Subcutaneous abdominal adipose tissue (tissue), 5 donors: ENCODE data around the gene GOLGA8A.
A peak's percentile ranks its signal among the peaks of the same experiment; 100 is the strongest.
"Not testable (repeated sequence)": the region's sequence is repeated elsewhere in the genome, so short reads cannot be mapped to it uniquely, and the experiment has no call there.

Experiments
- H3K27ac ChIP-seq: one replicate; pipeline ENCODE4 v1.7.0; 2013; ENCODE audit warnings: low read depth, mild to moderate bottlenecking, inconsistent platforms, low read length, moderate library complexity
- H3K27me3 ChIP-seq, 5 donors: one replicate each; pipeline ENCODE4 v1.7.0; 2013; ENCODE audit warnings: low read length in 5 of 5, inconsistent platforms in 1 of 5; ENCODE audit not compliant: control insufficient read depth in 5 of 5, insufficient read depth in 4 of 5
- H3K36me3 ChIP-seq, 5 donors: one replicate each; pipeline ENCODE4 v1.7.0; 2013; ENCODE audit warnings: low read length in 5 of 5; ENCODE audit not compliant: control insufficient read depth in 5 of 5, insufficient read depth in 5 of 5
- H3K4me1 ChIP-seq, 5 donors: one replicate each; pipeline ENCODE4 v1.7.0; 2013; ENCODE audit warnings: low read length in 5 of 5, mild to moderate bottlenecking in 3 of 5, moderate library complexity in 1 of 5; ENCODE audit not compliant: control insufficient read depth in 5 of 5, insufficient read depth in 5 of 5
- H3K4me3 ChIP-seq, 5 donors: one replicate each; pipeline ENCODE4 v1.7.0; 2013; ENCODE audit warnings: low read length in 5 of 5, low read depth in 1 of 5
- H3K9ac ChIP-seq, 5 donors: one replicate each; pipeline ENCODE4 v1.7.0; 2013; ENCODE audit warnings: low read length in 5 of 5, mild to moderate bottlenecking in 4 of 5, moderate library complexity in 3 of 5
- H3K9me3 ChIP-seq, 5 donors: one replicate each; pipeline ENCODE4 v1.7.0; 2013; ENCODE audit warnings: low read length in 5 of 5; ENCODE audit not compliant: control insufficient read depth in 5 of 5
- donor health status: healthy.
- donor health status: healthy.
- donor health status: healthy.
- donor health status: healthy.
- donor health status: healthy.

Gene GOLGA8A

GRCh38 chr15:34439878-34440277 is 2.3 kb upstream of the GOLGA8A start:
- Histone ChIP-seq H3K9ac (no peak overlapping the region), H3K36me3 (no peaks in the 10 kb centered on the region), H3K4me3 (no peak overlapping the region), H3K9me3 (no peaks in the 10 kb centered on the region), H3K27ac (no peak overlapping the region), H3K4me1 (peaks cover 0 to 19% (median 13%) of the 10 kb centered on the region in 5 donors), H3K27me3 (no peaks in the 10 kb centered on the region)

GRCh38 chr15:34436956-34437442 is 609 bp downstream of the GOLGA8A start:
- H3K4me1 ChIP-seq = peaks cover 0 to 19% (median 13%) of the 10 kb centered on the region in 5 donors
- H3K27me3 ChIP-seq = no peaks in the 10 kb centered on the region
- no peaks in the 10 kb centered on the region for H3K9me3 ChIP-seq
- peak overlapping the region in 4 of 5 donors; percentile 64 to 69 (median 68) for H3K4me3 ChIP-seq
- peaks cover 0 to 7% (median 0%) of the 10 kb centered on the region in 5 donors for H3K36me3 ChIP-seq
- no peak overlapping the region for H3K27ac ChIP-seq
- H3K9ac ChIP-seq = peak overlapping the region in 3 of 5 donors; percentile 48 to 71 (median 53)

- H3K36me3 ChIP-seq = peaks cover 0 to 8% (median 0%) of the 10 kb centered on the region in 5 donors
- H3K27ac ChIP-seq = no peak overlapping the region
- peak overlapping the region in 4 of 5 donors; percentile 64 to 69 (median 68) for H3K4me3 ChIP-seq
- H3K27me3 ChIP-seq = no peaks in the 10 kb centered on the region
- H3K4me1 ChIP-seq = peaks cover 0 to 19% (median 13%) of the 10 kb centered on the region in 5 donors
- H3K9ac ChIP-seq = peak overlapping the region in 4 of 5 donors; percentile 48 to 71 (median 52)
- no peaks in the 10 kb centered on the region for H3K9me3 ChIP-seq
Observed at GRCh38 chr15:34436126-34436955, 1.3 kb downstream of the GOLGA8A start.

DNA sequence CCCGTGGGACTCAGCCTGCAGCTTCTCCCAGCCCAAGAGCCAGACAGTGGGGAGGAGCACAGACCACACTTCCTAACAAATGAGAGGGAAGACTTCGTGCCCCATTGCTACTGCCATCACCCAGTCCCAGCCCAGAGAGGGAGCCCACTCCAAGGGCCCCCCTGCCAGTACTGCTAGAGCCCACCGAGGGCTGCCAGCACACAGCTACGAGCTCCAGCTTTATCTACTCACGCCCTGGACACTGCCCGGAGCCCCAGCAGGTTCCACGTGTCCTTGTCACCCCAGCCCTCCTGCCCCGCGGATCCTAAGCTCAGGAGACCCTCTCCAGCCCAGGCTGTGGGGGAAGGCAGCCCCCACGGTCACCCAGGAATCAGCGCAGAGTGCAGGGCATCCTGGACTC is 1.9 kb downstream of the GOLGA8A start:
- Histone ChIP-seq H3K27me3 (no peaks in the 10 kb centered on the region), H3K9ac (no peak overlapping the region), H3K9me3 (no peaks in the 10 kb centered on the region), H3K4me3 (peak overlapping the region in 1 of 5 donors; percentile 11), H3K36me3 (peaks cover 0 to 8% (median 0%) of the 10 kb centered on the region in 5 donors), H3K4me1 (peaks cover 0 to 19% (median 13%) of the 10 kb centered on the region in 5 donors), H3K27ac (no peak overlapping the region)

DNA sequence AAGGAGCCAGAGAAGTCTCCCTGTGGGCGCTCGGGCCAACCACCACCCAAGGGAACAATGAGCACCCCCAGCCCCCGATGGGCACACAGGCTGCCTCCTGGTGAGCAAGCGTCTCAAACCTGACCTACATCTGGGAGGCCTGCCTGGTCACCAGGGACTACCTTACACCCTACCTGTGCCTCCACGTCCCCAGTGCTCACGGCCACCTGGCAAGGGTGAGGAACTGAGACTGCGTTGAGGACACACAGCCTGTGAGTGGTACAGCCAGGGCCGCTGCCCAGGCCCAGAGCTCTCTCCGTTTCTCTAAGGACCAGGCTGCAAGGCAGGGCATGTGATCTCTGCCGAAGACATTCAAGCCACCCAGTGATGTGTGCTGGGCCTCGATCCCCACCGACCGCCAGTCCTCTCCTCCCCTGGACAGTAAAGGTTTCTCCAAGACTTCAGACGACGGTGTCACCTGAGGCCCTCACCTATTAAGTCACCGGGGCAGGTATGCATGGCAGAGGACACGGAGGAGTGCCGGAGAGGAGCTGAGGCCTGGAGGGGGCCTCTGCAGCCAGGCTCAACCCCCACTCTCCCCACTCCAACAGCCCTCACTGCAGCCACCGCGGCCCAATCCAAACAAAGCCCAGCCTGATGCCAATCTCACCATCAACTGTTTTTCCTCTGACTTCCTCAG is 2.8 kb downstream of the GOLGA8A start:
- Histone ChIP-seq H3K36me3 (peaks cover 0 to 8% (median 0%) of the 10 kb centered on the region in 5 donors), H3K4me1 (peaks cover 0 to 19% (median 13%) of the 10 kb centered on the region in 5 donors), H3K9ac (no peak overlapping the region), H3K4me3 (no peak overlapping the region), H3K27ac (no peak overlapping the region), H3K9me3 (no peaks in the 10 kb centered on the region), H3K27me3 (no peaks in the 10 kb centered on the region)

DNA sequence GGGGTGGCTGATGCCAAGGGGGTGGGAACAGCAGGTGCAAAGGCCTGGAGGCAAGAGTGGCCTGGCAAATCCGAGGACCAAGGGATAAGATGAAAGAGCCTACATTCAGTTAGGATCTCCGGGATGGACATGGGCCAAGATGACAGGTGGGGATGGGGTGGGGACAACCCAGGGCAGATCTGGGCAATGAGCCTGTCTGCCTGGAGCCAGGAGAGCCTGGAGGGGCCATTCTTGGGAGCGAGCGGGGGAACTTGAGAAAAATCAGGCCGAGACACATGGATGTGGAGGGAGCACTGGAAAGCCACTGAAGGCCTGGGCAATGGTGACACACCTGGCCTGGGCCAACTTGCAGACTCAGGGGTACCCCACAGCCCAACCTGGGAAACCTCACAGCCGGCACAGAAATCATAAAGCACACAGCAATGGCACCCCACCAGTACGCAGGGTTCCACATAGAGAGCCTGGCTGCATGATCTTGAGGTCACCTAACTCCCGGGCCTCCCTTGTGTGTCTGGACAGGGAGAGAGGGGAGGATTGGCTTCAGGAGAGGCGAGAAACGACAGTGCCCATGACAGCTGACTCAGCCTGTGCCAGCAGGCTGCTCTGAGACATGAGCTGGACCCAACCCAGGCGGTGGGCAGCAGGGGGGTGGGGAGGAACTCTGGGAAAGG is 3.5 kb downstream of the GOLGA8A start:
- H3K9me3 ChIP-seq, H3K27me3 ChIP-seq, H3K9ac ChIP-seq, H3K27ac ChIP-seq, H3K4me3 ChIP-seq, H3K36me3 ChIP-seq: not testable (repeated sequence)
- peaks cover 0 to 19% (median 13%) of the 10 kb centered on the region in 5 donors for H3K4me1 ChIP-seq

DNA sequence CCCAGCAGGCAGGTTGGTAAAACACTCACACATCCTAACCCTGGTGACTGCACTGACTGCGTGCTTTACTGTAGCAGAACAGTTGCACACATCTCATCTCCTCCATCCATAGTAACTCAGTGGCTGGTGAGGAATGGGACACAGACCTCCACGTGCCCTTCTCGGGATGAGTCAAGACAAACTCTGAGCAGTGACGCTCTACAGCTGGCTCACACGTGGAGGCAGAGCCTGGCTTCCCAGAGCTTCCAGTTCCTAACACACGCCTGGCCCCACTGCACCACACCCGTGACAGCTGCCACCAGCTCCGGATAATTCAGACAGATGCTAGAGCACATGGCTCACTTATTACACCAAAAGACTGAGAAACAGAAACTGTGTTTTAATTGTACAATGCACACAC is 7.0 kb downstream of the GOLGA8A start:
- H3K36me3 ChIP-seq, H3K4me3 ChIP-seq, H3K27me3 ChIP-seq, H3K9me3 ChIP-seq, H3K9ac ChIP-seq, H3K4me1 ChIP-seq, H3K27ac ChIP-seq: not testable (repeated sequence)

GRCh38 chr15:34423425-34424090 is 14.1 kb downstream of the GOLGA8A start:
- H3K27ac ChIP-seq, H3K4me3 ChIP-seq, H3K36me3 ChIP-seq, H3K9me3 ChIP-seq, H3K4me1 ChIP-seq, H3K27me3 ChIP-seq, H3K9ac ChIP-seq: not testable (repeated sequence)

DNA sequence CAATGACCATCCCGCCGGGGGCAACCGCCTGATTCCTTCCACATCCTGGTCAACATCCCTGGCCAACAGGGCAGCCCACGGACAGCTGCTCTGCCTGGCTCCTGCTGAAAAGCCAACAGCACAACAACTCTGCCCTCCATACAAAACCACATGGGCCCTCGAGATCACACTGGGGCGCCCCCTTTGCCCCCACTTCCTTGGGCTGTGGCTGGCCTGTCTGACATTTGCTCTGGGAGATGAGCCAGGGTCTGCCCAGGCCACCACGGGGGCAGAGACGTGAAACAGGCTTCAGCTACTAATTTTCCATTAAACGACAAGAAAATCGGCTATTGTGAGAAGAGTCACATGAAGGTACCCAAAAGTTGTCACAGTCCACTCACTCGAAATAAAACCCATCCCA is 16.7 kb downstream of the GOLGA8A start:
- not testable (repeated sequence) for H3K27ac ChIP-seq

More for the DNA sequence above, 16.7 kb downstream of the GOLGA8A start:
- H3K9ac ChIP-seq, H3K4me3 ChIP-seq, H3K4me1 ChIP-seq, H3K27me3 ChIP-seq, H3K9me3 ChIP-seq, H3K36me3 ChIP-seq: not testable (repeated sequence)
